Natural killer cell (primary cell): Measurements from ENCODE around the gene KRT3. TPM values are rescaled to one million over a fixed set of nuclear protein-coding genes. Genes with fewer than 3 reads are reported as not detected.

ENCODE experiments used
- ATAC-seq, 3 donors: fragments of 150-1000 bp in 2 of 3; fragments of 200-7000 bp in 1 of 3; cut with Tn5 transposase; 1 replicate in 1 of 3; 2 replicates in 2 of 3; pipeline ENCODE4 v1.10.0; 2021; ENCODE audit warnings: mild to moderate bottlenecking in 2 of 3, moderate library complexity in 2 of 3
- DNase-seq, 2 donors: peaks; one replicate each; pipeline versions ENCODE4 v3.0.0 to v3.0.0-alpha.2; 2013 to 2021; ENCODE audit warnings: mixed read lengths in 1 of 2
- H3K27ac ChIP-seq: one replicate; pipeline ENCODE4 v1.5.1; 2013; ENCODE audit warnings: mild to moderate bottlenecking, low read length
- H3K27me3 ChIP-seq: one replicate; pipeline ENCODE4 v1.6.1; 2013; ENCODE audit warnings: low read length; ENCODE audit not compliant: control insufficient read depth, insufficient read depth
- H3K36me3 ChIP-seq: one replicate; pipeline ENCODE4 v1.6.1; 2013; ENCODE audit warnings: low read length; ENCODE audit not compliant: control insufficient read depth, insufficient read depth
- H3K4me1 ChIP-seq: one replicate; pipeline ENCODE4 v1.6.1; 2013; ENCODE audit warnings: low read length; ENCODE audit not compliant: control insufficient read depth, insufficient read depth
- H3K4me3 ChIP-seq: one replicate; pipeline ENCODE4 v1.5.1; 2013; ENCODE audit warnings: low read length
- H3K9me3 ChIP-seq: one replicate; pipeline ENCODE4 v1.6.1; 2013; ENCODE audit warnings: low read length; ENCODE audit not compliant: control insufficient read depth, insufficient read depth
- H3K27ac Mint-ChIP-seq, 2 donors: one replicate each; pipeline ENCODE4 v1.8.0; 2022; ENCODE audit warnings: mild to moderate bottlenecking in 2 of 2, mixed read lengths in 2 of 2, moderate library complexity in 1 of 2
- H3K27me3 Mint-ChIP-seq, 2 donors: one replicate each; pipeline ENCODE4 v1.8.0; 2022; ENCODE audit warnings: low read depth in 2 of 2, mixed read lengths in 2 of 2
- H3K36me3 Mint-ChIP-seq: one replicate; pipeline ENCODE4 v1.8.0; 2022; ENCODE audit warnings: mixed read lengths
- H3K4me1 Mint-ChIP-seq, 2 donors: one replicate each; pipeline ENCODE4 v1.8.0; 2022; ENCODE audit warnings: mixed read lengths in 2 of 2
- H3K4me3 Mint-ChIP-seq: one replicate; pipeline ENCODE4 v1.8.0; 2022; ENCODE audit warnings: mild to moderate bottlenecking, moderate library complexity, mixed read lengths
- H3K9me3 Mint-ChIP-seq, 2 donors: one replicate each; pipeline ENCODE4 v1.8.0; 2022; ENCODE audit warnings: mixed read lengths in 2 of 2
- WGBS: methylation state at CpG from one replicate; pipeline ENCODE4 v1.1.7; 2013; ENCODE audit warnings: missing lambda C conversion rate; ENCODE audit not compliant: insufficient coverage; 5-methylcytosine and 5-hydroxymethylcytosine counted together
- intact Hi-C: fragments of 100-400 bp; cut with micrococcal nuclease; formaldehyde crosslinking; loops from one replicate; pipeline ENCODE4 v1.14.2; 2022
- total RNA-seq, 4 donors: library from RNA; stranded (reverse); fragments of 120-200 nt in 1 of 4; gene quantifications; one replicate each; pipeline versions ENCODE4 v1.2.3 to v1.2.4, GENCODE V29; 2013 to 2022
- TF ChIP-seq, protein P1 (sequence below): fragments of 200-600 bp; IDR thresholded peaks from one replicate; pipeline ENCODE4 v1.8.0; 2022; ENCODE audit warnings: antibody characterized with exemption

The KRT3 gene
- total RNA-seq, 3 donors from 2014 or later (not counting 1 experiment from before 2014, with no cell fraction given), result not detected

DNA sequence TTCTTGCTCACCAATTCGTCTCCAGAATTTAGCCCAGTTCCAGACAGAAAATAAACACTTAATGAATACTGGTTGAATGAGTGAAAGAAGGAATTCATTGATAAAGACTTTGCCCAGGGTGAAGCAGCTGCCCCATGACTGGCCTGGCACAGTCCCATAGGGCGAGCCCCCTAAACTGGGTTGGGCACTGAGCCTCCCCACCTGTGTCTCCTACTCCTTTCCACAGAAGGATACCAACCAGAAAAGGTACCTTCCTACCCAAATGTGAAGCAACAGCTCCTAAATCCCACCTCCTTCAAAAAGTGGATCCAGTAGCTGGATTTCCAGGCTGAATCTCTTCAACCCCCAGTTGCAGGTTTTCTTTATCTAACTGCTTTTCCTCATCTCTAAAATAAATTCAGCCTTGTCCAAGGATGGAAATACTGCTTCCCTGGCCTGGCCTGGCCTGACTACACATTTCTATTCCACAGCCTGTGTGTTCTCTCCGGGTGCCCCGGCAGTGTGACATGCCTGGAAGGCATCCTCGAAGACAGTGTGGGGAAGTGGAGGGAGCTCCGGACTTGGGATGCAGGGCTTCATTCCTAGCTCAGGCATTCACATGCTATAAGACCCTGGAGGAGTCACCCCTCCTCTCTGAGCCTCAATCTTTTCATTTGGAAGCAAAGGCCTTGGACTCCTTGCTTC is 7.6 kb downstream of the KRT3 start:
- intact Hi-C loops, result no loop called here
- no peak for ATAC-seq
- Mint-ChIP-seq H3K4me1 (peaks cover 15 to 21% of the 10 kb centered on the region in 2 donors), H3K27ac (no peak overlapping the region), H3K27me3 (peaks cover 53 to 64% of the 10 kb centered on the region in 2 donors), H3K36me3 (no peaks in the 10 kb centered on the region), H3K9me3 (peaks cover 2 to 3% of the 10 kb centered on the region in 2 donors), H3K4me3 (no peak overlapping the region)
- TF ChIP-seq, protein P1, sequence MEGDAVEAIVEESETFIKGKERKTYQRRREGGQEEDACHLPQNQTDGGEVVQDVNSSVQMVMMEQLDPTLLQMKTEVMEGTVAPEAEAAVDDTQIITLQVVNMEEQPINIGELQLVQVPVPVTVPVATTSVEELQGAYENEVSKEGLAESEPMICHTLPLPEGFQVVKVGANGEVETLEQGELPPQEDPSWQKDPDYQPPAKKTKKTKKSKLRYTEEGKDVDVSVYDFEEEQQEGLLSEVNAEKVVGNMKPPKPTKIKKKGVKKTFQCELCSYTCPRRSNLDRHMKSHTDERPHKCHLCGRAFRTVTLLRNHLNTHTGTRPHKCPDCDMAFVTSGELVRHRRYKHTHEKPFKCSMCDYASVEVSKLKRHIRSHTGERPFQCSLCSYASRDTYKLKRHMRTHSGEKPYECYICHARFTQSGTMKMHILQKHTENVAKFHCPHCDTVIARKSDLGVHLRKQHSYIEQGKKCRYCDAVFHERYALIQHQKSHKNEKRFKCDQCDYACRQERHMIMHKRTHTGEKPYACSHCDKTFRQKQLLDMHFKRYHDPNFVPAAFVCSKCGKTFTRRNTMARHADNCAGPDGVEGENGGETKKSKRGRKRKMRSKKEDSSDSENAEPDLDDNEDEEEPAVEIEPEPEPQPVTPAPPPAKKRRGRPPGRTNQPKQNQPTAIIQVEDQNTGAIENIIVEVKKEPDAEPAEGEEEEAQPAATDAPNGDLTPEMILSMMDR, result no peak
- peaks cover 6% of the 10 kb centered on the region for H3K4me1 ChIP-seq
- no peaks in the 10 kb centered on the region for H3K9me3 ChIP-seq
- H3K36me3 ChIP-seq, result no peaks in the 10 kb centered on the region
- H3K4me3 ChIP-seq, result no peak overlapping the region
- H3K27me3 ChIP-seq, result peaks cover 15% of the 10 kb centered on the region
- DNase-seq, result no peak
- WGBS, result 86% methylated on average over 5 of the region's 6 CpGs
- H3K27ac ChIP-seq, result no peak overlapping the region

DNA sequence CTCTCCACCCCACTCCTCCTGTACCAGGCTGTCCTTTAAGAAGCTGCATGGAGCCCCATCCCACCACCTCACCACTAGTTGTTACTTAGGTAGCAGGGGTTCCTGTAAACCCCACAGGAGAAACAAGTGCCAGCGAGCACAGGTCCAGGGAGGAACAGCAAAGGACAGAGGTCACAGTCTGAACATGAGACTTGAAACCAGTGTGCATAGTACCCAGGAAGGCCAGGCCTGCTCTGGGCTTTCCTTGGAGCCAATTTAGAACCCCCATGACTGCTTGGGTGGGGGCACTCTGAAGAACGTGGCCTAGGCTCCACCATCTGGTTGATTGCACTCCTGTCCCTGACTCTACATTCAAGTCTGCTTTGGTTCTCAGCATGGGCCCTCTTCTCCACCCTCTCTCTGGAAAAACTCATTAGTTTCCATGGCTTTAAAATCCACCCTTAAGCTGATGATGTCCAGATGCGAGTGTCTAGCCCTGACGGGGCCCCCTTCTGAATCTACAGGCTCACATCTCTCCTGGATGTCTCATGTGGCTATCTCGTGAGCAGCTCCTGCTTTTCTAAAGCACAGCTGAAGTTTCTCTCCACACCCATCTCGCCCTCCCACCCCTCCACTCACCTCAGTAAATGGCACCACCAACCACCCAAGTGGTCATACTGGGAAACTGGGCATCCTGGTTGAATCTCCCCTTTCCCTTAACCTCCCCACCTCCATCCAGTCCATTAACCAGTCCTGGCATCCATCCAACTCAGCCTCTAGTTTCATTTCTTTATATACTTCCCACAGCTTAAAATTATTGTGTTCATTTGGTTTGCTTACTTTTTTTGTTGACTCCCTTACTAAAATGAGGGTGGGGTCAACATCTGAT is 8.4 kb downstream of the KRT3 start:
- H3K4me3 ChIP-seq, result no peak overlapping the region
- no peak overlapping the region for H3K4me3 Mint-ChIP-seq
- DNase-seq (no peak), ATAC-seq (no peak)
- no peak overlapping the region for H3K27ac Mint-ChIP-seq
- peaks cover 2 to 3% of the 10 kb centered on the region in 2 donors for H3K9me3 Mint-ChIP-seq
- TF ChIP-seq, protein P1, result no peak
- peaks cover 15 to 21% of the 10 kb centered on the region in 2 donors for H3K4me1 Mint-ChIP-seq
- no peaks in the 10 kb centered on the region for H3K9me3 ChIP-seq
- intact Hi-C loops, result no loop called here
- H3K36me3 Mint-ChIP-seq, result no peaks in the 10 kb centered on the region
- peaks cover 15% of the 10 kb centered on the region for H3K27me3 ChIP-seq
- no peak overlapping the region for H3K27ac ChIP-seq
- 80% methylated on average over 6 of the region's 6 CpGs for WGBS
- H3K4me1 ChIP-seq, result peaks cover 6% of the 10 kb centered on the region
- H3K36me3 ChIP-seq, result no peaks in the 10 kb centered on the region
- peaks cover 54 to 66% of the 10 kb centered on the region in 2 donors for H3K27me3 Mint-ChIP-seq

DNA sequence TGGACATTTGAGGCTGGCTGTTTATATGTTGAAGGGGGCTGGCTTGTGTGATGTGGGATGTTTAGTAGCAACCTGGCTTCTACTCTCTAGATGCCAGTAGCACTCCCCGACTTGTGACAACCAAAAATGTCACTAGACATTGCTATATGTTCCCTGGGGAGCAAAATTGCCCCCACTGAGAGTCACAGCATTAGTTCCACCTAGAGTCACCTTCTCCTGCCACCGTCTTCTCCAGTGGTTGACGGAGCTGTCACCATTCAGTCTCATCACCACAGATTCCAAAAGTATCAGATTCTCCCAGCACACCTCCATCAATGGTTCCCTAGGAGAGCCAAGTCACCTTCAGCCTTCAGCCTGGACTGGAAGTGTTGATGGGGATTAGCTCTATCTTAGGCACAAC is 11.0 kb downstream of the KRT3 start:
- no peaks in the 10 kb centered on the region for H3K36me3 Mint-ChIP-seq
- Histone ChIP-seq H3K36me3 (no peaks in the 10 kb centered on the region), H3K27me3 (peaks cover 9% of the 10 kb centered on the region), H3K9me3 (no peaks in the 10 kb centered on the region), H3K27ac (no peak overlapping the region), H3K4me1 (peaks cover under 1% of the 10 kb centered on the region), H3K4me3 (no peak overlapping the region)
- DNase-seq (no peak), ATAC-seq (no peak)
- H3K4me1 Mint-ChIP-seq, result peaks cover 6 to 11% of the 10 kb centered on the region in 2 donors
- peaks cover 40 to 58% of the 10 kb centered on the region in 2 donors for H3K27me3 Mint-ChIP-seq
- 67% methylated on average over 3 of the region's 3 CpGs for WGBS
- peaks cover 2 to 3% of the 10 kb centered on the region in 2 donors for H3K9me3 Mint-ChIP-seq
- TF ChIP-seq, protein P1, result no peak
- H3K27ac Mint-ChIP-seq, result no peak overlapping the region
- intact Hi-C loops, result no loop called here
- H3K4me3 Mint-ChIP-seq, result no peak overlapping the region
